Mesodermal cell (in vitro differentiated cells): ENCODE measurements around the gene KRT34.
A peak's percentile ranks its signal among the peaks of the same experiment; 100 is the strongest.
"Not testable (repeated sequence)": the region's sequence is repeated elsewhere in the genome, so short reads cannot be mapped to it uniquely, and the experiment has no call there.

Experiments used
- H3K27ac ChIP-seq: 2 replicates; pipeline ENCODE4 v1.7.0; 2013; ENCODE audit warnings: mild to moderate bottlenecking, low read depth, low read length, moderate library complexity; ENCODE audit not compliant: severe bottlenecking
- H3K36me3 ChIP-seq: 2 replicates; pipeline ENCODE4 v1.7.1; 2013; ENCODE audit warnings: mild to moderate bottlenecking, low read length, moderate library complexity; ENCODE audit not compliant: control insufficient read depth, insufficient read depth
- H3K4me1 ChIP-seq: one replicate; pipeline ENCODE4 v1.7.1; 2013; ENCODE audit warnings: mild to moderate bottlenecking, low read length; ENCODE audit not compliant: insufficient read depth, control insufficient read depth, poor library complexity, severe bottlenecking
- H3K4me3 ChIP-seq: 2 replicates; pipeline ENCODE4 v1.7.0; 2013; ENCODE audit warnings: low read length, control low read depth, mild to moderate bottlenecking; ENCODE audit not compliant: insufficient read depth, poor library complexity, severe bottlenecking; ENCODE audit errors: extremely low read depth
- H3K9me3 ChIP-seq: 2 replicates; pipeline ENCODE4 v1.7.1; 2013; ENCODE audit warnings: mild to moderate bottlenecking, low read length, moderate library complexity; ENCODE audit not compliant: control insufficient read depth
- WGBS, 2 experiments: methylation state at CpG; one replicate each; pipeline ENCODE4 v1.1.5; 2013; ENCODE audit warnings: missing lambda C conversion rate in 2 of 2; ENCODE audit not compliant: insufficient coverage in 2 of 2; 5-methylcytosine and 5-hydroxymethylcytosine counted together

Gene KRT34

DNA sequence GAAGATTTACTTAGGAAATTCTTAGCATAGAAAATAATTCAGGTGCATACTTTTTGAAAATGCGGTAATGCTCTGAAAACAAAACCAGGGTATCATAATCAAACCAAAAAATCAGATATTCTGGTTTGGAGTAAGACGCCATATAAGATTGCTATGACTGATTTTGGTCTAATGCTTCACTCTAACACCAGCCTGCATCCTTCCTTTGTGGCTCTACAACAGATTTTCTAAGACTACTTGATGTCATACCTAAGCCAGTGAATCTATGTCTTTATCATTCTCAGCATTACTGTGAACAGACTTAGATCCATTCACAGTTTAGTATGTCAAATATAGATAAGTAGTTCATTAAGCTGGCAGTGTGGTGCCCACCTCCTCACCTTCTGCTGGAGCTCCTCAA lies 13.1 kb downstream of the KRT34 start:
- Histone ChIP-seq H3K4me1 (peaks cover 19% of the 10 kb centered on the region), H3K4me3 (no peak overlapping the region), H3K9me3 (no peaks in the 10 kb centered on the region), H3K36me3 (no peaks in the 10 kb centered on the region), H3K27ac (no peak overlapping the region)
- whole genome bisulfite sequencing, 2 experiments, result 100% methylated on average over 2 of the region's 2 CpGs; no CpG with 5 or more reads in 1 of the 2 experiments

- Histone ChIP-seq H3K4me3 (no peak overlapping the region), H3K4me1 (peaks cover 19% of the 10 kb centered on the region), H3K9me3 (no peaks in the 10 kb centered on the region), H3K27ac (peak overlapping the region; percentile 41), H3K36me3 (no peaks in the 10 kb centered on the region)
- WGBS, 2 experiments, result 79 to 96% methylated on average over 7 to 9 of the region's 10 CpGs
Observed at GRCh38 chr17:41367426-41368075, 14.6 kb downstream of the KRT34 start.

DNA sequence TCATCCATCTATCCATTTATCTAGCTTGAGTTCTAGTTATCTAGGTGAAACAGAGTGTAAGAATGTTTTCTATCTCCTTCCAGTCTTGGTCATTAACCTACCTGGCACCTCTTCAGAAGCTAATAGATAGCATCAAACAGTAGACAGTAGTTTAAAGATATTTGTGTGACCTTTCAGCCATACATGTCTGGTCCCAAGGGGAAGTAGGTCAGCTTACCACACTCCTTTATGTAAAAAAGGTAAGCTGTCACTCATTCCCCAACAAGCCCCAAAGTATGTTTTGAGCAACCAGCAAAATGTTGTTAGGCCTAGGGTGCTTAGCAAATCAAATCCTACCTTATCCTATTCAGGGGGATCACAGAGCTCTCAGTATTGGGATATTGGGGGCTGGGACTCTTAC lies 16.0 kb downstream of the KRT34 start:
- H3K4me1 ChIP-seq, result peaks cover 24% of the 10 kb centered on the region
- no peak overlapping the region for H3K4me3 ChIP-seq
- H3K9me3 ChIP-seq, result no peaks in the 10 kb centered on the region
- no peak overlapping the region for H3K27ac ChIP-seq
- H3K36me3 ChIP-seq, result no peaks in the 10 kb centered on the region

- H3K27ac ChIP-seq, result no peak overlapping the region
- no peaks in the 10 kb centered on the region for H3K9me3 ChIP-seq
- H3K4me1 ChIP-seq, result peaks cover 26% of the 10 kb centered on the region
- no peaks in the 10 kb centered on the region for H3K36me3 ChIP-seq
- WGBS, 2 experiments, result 94% methylated on average over 2 of the region's 2 CpGs
- no peak overlapping the region for H3K4me3 ChIP-seq
Observed at GRCh38 chr17:41363881-41364280, 18.2 kb downstream of the KRT34 start.

DNA sequence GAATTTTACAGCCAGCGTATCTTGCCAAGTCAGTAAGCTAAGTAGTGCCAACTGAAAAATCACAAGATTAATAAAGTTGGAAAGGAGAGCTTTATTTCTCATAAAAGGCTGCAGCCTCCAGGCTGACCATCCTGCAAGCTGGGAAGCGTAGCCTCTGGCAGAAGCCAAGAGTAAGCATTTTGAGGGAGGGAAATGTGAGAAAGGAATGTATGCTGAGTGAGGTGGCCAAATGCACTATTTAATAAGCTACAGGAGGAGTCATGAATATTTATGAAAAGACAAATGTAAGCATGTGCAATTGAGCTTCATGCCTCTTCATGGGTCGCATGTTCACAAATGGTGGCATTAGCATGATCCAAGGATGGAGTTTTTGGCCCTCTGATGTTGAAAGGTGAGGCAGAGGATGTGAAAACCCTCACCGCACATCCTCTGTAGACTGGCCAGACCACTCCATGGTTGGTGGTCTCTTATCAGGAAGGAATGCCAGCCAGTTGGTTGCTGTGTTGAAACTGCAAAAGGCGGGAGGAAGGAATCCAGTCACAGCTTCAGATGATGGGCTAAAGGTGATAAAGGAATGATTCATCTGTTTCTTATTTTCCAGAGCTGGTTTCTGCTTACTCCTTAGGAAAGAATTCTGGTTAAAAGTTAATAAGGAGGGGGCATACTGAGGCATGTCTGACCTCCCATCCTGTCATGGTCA lies 21.7 kb downstream of the KRT34 start:
- Histone ChIP-seq H3K4me3 (no peak overlapping the region), H3K9me3 (no peaks in the 10 kb centered on the region), H3K4me1 (peaks cover 7% of the 10 kb centered on the region), H3K27ac (peak overlapping the region; percentile 85), H3K36me3 (no peaks in the 10 kb centered on the region)
- WGBS, 2 experiments, result 78 to 96% methylated on average over 3 to 4 of the region's 5 CpGs

- 100% methylated on average over 1 of the region's 4 CpGs; no CpG with 5 or more reads in 1 of the 2 experiments for WGBS, 2 experiments
- H3K4me1 ChIP-seq, result no peaks in the 10 kb centered on the region
- H3K9me3 ChIP-seq, result no peaks in the 10 kb centered on the region
Observed at GRCh38 chr17:41354536-41354935, 27.6 kb downstream of the KRT34 start.

GRCh38 chr17:41352597-41353366 lies 29.3 kb downstream of the KRT34 start:
- Histone ChIP-seq H3K9me3 (no peaks in the 10 kb centered on the region), H3K36me3 (no peaks in the 10 kb centered on the region), H3K27ac (no peak overlapping the region), H3K4me1 (no peaks in the 10 kb centered on the region), H3K4me3 (no peak overlapping the region)
- 73 to 85% methylated on average over 4 of the region's 7 CpGs for WGBS, 2 experiments

More at GRCh38 chr17:41354536-41354935, 27.6 kb downstream of the KRT34 start:
- Histone ChIP-seq H3K4me3 (no peak overlapping the region), H3K36me3 (no peaks in the 10 kb centered on the region), H3K27ac (no peak overlapping the region)

DNA sequence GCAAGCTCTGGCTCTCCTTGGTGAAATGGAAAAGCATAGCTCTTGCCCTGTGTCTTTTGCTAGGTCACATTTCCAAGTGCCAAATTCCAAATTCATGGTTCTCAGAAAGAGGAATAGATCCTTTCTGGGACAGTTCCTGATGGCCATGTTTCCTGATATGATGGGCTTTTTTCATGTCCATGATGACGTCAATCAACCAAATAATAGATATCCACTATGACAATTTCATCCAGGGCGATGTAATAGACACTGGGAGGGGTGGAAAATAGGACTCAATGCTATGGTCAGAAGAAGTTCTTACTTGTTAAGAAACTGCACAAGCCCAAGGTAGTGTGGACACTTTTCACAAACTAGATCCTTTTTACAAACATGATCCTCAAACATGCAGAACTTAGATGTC lies 30.9 kb downstream of the KRT34 start:
- no peak overlapping the region for H3K27ac ChIP-seq
- no peaks in the 10 kb centered on the region for H3K4me1 ChIP-seq
- no CpG with 5 or more reads among the region's 2 CpGs for WGBS, 2 experiments
- no peaks in the 10 kb centered on the region for H3K36me3 ChIP-seq
- no peak overlapping the region for H3K4me3 ChIP-seq
- no peaks in the 10 kb centered on the region for H3K9me3 ChIP-seq

DNA sequence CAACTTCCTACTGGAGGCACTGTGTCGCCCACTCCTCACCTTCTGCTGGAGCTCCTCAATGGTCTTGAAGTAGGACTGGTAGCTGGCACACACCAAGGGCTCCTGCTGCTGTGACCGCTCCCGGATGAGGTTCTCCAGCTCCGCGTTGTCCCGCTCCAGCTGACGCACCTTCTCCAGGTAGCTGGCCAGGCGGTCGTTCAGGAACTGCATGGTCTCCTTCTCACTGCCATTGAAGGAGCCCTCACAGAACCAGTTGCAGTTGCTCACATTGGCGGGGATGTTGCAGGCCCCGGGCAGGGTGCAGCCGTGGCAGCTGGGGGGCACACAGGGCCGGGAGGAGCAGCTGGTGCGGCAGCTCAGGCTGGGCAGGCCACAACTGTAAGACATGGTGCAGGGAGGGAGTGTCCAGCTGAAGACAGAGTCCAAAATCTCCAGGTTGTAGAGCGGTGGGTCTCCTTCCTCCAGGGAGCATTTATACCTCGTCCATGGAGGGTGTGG lies 31.7 kb downstream of the KRT34 start, which contains the start of gene KRT33A:
Gene KRT33A (minus strand): TSS at position 448 of the 498 bp plus-strand sequence. CDS start 61 bp downstream, at position 387.
- H3K36me3 ChIP-seq, H3K4me1 ChIP-seq, H3K4me3 ChIP-seq, H3K27ac ChIP-seq, H3K9me3 ChIP-seq: not testable (repeated sequence)
- 80 to 92% methylated on average over 7 to 14 of the region's 16 CpGs for WGBS, 2 experiments

GRCh38 chr17:41347869-41348760 lies 34.0 kb downstream of the KRT34 start:
- Histone ChIP-seq H3K9me3 (peaks cover 3% of the 10 kb centered on the region), H3K4me1 (no peaks in the 10 kb centered on the region), H3K27ac (no peak overlapping the region), H3K4me3 (no peak overlapping the region), H3K36me3 (no peaks in the 10 kb centered on the region)
- 88 to 92% methylated on average over 7 of the region's 7 CpGs for WGBS, 2 experiments
